ENCODE measurements around the gene PLOD1.

PLOD1 gene

DNA sequence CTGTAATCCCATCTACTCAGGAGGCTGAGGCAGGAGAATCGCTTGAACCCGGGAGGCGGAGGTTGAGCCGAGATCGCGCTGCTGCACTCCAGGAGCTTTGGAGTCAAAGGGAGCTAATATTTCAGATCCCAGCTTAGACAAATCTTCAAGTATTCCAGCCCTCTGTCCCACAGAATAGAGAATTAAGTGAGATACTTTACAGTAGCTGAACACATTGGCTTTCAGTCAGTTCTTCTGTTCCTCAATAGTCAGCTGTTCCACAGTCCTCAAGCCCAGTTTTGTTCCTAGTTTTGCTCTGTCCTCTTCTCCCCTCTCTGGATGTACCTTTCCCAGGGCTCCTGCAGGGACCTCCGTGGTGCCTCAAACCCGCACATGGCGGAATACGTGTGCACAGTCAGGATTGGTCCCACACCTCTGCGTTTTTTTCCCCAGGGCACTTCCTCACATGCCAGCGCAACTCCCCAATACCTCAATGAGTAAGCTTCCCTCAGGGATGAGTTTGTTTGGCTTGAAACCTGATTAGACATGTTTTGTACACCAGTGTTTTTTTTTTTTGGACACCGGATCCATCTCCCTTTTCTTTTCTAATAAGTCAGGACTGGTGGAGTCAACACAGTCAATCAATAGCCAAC, 47.0 kb downstream of the PLOD1 start:
- peaks cover 12% of the 10 kb centered on the region for H4K20me1 ChIP-seq (ENCODE audit: control insufficient read depth, insufficient read depth, low read depth, low read length)
- peaks cover 46% of the 10 kb centered on the region for H3K36me3 ChIP-seq (ENCODE audit: control insufficient read depth, low read length)
- H3K9me2 ChIP-seq (replicated peaks; ENCODE audit: control insufficient read depth, low read length) = no peaks in the 10 kb centered on the region
- peak overlapping the region; percentile 73 for H3K4me2 ChIP-seq (ENCODE audit: low read length)
- H3K27ac ChIP-seq (ENCODE audit: low read depth, low read length) = no peak overlapping the region
- H3K9me3 ChIP-seq (ENCODE audit: control insufficient read depth, insufficient read depth, low read length) = no peaks in the 10 kb centered on the region
- peaks cover 5% of the 10 kb centered on the region for H3F3A ChIP-seq (ENCODE audit: control insufficient read depth, insufficient read depth)
- peaks cover 61% of the 10 kb centered on the region for H3K79me2 ChIP-seq (ENCODE audit: control insufficient read depth, low read length)
- H3K4me1 ChIP-seq (ENCODE audit: control insufficient read depth, low read length) = peaks cover 31% of the 10 kb centered on the region
- peak overlapping the region; percentile 80 for H3K4me3 ChIP-seq (ENCODE audit: low read length)
- H3K27me3 ChIP-seq (ENCODE audit: control insufficient read depth, low read length) = no peaks in the 10 kb centered on the region
- TF ChIP-seq CTCF (IDR thresholded peaks at IDR 0.05; ENCODE audit: low read depth, low read length, poor library complexity, severe bottlenecking) (no peak), EZH2phosphoT487 (IDR thresholded peaks at IDR 0.05; ENCODE audit: borderline replicate concordance, low read length) (no peak)

GRCh38 chr1:11982010-11982392, 47.5 kb downstream of the PLOD1 start:
- Histone ChIP-seq H3K27me3 (ENCODE audit: control insufficient read depth, low read length) (no peaks in the 10 kb centered on the region), H3K4me2 (ENCODE audit: low read length) (peak overlapping the region; percentile 73), H3K79me2 (ENCODE audit: control insufficient read depth, low read length) (peaks cover 66% of the 10 kb centered on the region), H3K9me2 (replicated peaks; ENCODE audit: control insufficient read depth, low read length) (no peaks in the 10 kb centered on the region), H4K20me1 (ENCODE audit: control insufficient read depth, insufficient read depth, low read depth, low read length) (peaks cover 12% of the 10 kb centered on the region), H3K27ac (ENCODE audit: low read depth, low read length) (no peak overlapping the region), H3K4me3 (ENCODE audit: low read length) (peak overlapping the region; percentile 80; the same call in 1 of the 2 replicates), H3K36me3 (ENCODE audit: control insufficient read depth, low read length) (peaks cover 46% of the 10 kb centered on the region), H3F3A (ENCODE audit: control insufficient read depth, insufficient read depth) (peaks cover 5% of the 10 kb centered on the region), H3K9me3 (ENCODE audit: control insufficient read depth, insufficient read depth, low read length) (no peaks in the 10 kb centered on the region), H3K4me1 (ENCODE audit: control insufficient read depth, low read length) (peaks cover 31% of the 10 kb centered on the region)
- TF ChIP-seq CTCF (IDR thresholded peaks at IDR 0.05; ENCODE audit: low read depth, low read length, poor library complexity, severe bottlenecking) = peak; percentile 39
- no peak for TF ChIP-seq EZH2phosphoT487 (IDR thresholded peaks at IDR 0.05; ENCODE audit: borderline replicate concordance, low read length)

DNA sequence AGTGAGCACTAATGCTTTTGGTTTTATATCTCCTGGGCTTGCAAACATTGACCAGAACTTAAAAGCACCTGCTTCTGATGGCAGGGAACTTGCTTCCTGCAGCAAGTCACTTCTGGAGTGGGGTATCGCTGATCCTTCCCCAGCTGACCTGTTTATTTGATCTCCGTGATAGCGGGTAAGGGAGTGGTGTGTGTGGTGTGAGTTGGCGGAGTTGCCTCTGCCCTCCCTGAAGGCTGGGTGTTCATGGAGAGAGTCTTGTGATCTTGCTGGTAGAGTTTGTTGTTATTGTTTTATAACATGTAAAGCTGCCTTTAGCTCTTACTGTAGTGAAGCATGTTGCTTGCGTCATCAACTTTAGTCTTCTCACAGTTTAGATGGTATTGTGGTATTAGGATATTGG, 49.6 kb downstream of the PLOD1 start:
- Histone ChIP-seq H3K36me3 (ENCODE audit: control insufficient read depth, low read length) (peaks cover 54% of the 10 kb centered on the region), H3K27me3 (ENCODE audit: control insufficient read depth, low read length) (no peaks in the 10 kb centered on the region), H3K79me2 (ENCODE audit: control insufficient read depth, low read length) (peaks cover 77% of the 10 kb centered on the region), H4K20me1 (ENCODE audit: control insufficient read depth, insufficient read depth, low read depth, low read length) (peaks cover 12% of the 10 kb centered on the region), H3K4me1 (ENCODE audit: control insufficient read depth, low read length) (peaks cover 31% of the 10 kb centered on the region), H3K9me3 (ENCODE audit: control insufficient read depth, insufficient read depth, low read length) (no peaks in the 10 kb centered on the region), H3F3A (ENCODE audit: control insufficient read depth, insufficient read depth) (no peaks in the 10 kb centered on the region; the same call in 1 of the 2 replicates), H3K4me3 (ENCODE audit: low read length) (no peak overlapping the region), H3K9me2 (replicated peaks; ENCODE audit: control insufficient read depth, low read length) (no peaks in the 10 kb centered on the region), H3K4me2 (ENCODE audit: low read length) (no peak overlapping the region), H3K27ac (ENCODE audit: low read depth, low read length) (no peak overlapping the region)
- no peak for TF ChIP-seq EZH2phosphoT487 (IDR thresholded peaks at IDR 0.05; ENCODE audit: borderline replicate concordance, low read length)

DNA sequence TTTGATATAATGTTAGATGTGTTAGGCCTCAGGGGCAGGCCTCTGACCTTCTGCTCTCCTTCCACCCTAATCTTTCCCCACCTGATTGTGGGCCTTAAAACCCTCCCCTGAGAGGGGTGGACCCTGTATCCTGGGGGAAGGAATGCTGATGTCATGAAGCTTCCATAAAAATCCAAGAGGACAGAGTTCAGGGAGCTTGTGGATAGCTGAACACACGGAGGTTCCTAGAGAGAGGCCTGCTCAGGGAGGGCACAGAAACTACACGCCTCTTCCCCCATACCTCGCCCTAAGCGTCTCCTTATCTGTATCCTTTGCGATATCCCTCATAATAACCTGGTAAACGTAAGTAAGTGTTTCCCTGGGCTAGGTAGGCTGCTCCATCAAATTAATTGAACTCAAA, 50.1 kb downstream of the PLOD1 start:
- Histone ChIP-seq H3K36me3 (ENCODE audit: control insufficient read depth, low read length) (peaks cover 58% of the 10 kb centered on the region), H4K20me1 (ENCODE audit: control insufficient read depth, insufficient read depth, low read depth, low read length) (peaks cover 12% of the 10 kb centered on the region), H3K9me3 (ENCODE audit: control insufficient read depth, insufficient read depth, low read length) (no peaks in the 10 kb centered on the region), H3K79me2 (ENCODE audit: control insufficient read depth, low read length) (peaks cover 80% of the 10 kb centered on the region), H3K9me2 (replicated peaks; ENCODE audit: control insufficient read depth, low read length) (no peaks in the 10 kb centered on the region), H3F3A (ENCODE audit: control insufficient read depth, insufficient read depth) (no peaks in the 10 kb centered on the region; the same call in 1 of the 2 replicates), H3K27me3 (ENCODE audit: control insufficient read depth, low read length) (no peaks in the 10 kb centered on the region), H3K4me2 (ENCODE audit: low read length) (no peak overlapping the region), H3K27ac (ENCODE audit: low read depth, low read length) (no peak overlapping the region), H3K4me3 (ENCODE audit: low read length) (no peak overlapping the region), H3K4me1 (ENCODE audit: control insufficient read depth, low read length) (peaks cover 28% of the 10 kb centered on the region)
- no peak for TF ChIP-seq EZH2phosphoT487 (IDR thresholded peaks at IDR 0.05; ENCODE audit: borderline replicate concordance, low read length)
- TF ChIP-seq CTCF (IDR thresholded peaks at IDR 0.05; ENCODE audit: low read depth, low read length, poor library complexity, severe bottlenecking) = no peak
